HG03066 (cell line): ENCODE data around the gene COLEC12.

Source experiments
- ATAC-seq: cut with Tn5 transposase; IDR thresholded peaks from one replicate; pipeline ENCODE4 v1.9.1; 2021; ENCODE audit warnings: low read depth; ENCODE audit not compliant: unreplicated experiment

The COLEC12 gene

DNA sequence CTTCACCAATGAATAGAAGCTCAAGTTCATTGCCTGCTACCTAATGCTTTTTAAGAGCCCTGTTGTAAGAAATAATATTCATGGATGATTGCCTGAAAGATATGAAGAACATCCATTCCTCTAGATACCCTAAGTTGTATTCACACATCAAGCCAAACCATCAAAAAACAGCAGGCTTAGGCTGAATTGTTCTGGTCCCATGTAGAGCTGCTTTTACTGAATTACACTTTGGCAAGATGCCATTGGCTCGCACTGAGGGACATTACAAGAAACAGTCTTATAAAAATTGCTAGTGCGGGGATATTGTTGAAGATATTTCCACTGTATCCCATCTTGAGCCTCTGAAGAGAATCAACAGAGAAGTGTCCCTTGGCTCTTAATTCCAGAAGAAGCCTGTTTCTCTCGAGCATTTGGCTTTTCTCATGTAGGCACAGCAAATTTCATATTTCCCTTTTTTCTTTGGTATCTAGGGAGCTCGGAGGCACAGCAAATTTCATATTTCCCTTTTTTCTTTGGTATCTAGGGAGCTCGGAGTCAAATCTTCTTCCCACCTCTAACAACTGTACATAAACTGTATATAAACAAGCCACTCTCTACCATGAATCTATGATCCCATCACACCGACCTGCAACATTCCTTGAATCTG is 107.5 kb downstream of the COLEC12 start:
- no peak for ATAC-seq

DNA sequence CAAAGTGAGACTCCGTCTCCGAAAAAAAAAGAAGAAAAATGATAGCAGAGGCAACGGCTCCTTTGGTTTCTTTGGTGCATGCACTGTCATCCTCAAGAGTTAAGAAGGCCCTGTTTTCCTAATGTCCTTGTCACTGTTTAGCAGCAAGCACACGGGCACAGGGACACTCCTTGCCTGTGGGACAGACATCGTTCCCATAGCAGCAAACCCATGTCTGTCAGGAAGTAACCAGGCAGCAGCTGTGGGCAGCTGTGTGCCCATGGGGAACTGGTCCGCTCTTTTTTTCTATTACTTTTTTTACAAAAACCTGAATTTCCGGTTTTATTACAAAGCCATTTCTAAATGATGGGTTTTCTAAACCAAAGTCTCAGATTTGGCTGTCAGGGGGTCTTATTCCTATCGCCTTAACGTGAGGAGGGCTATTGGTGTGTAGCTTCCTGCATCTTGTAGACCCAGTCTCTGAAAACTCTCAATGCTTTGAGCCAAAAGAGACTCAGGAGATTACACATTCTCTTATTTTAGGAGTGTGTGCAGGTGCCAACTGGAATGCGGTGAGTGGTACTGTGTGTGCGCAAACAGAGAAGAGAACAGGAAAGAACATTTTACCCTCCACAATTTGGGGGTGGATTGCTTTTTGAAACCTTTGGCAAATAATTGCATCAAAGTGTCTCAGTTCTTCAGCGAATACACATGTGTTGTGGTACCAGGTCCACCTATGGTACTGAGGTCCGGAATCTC is 109.6 kb downstream of the COLEC12 start:
- ATAC-seq = no peak

DNA sequence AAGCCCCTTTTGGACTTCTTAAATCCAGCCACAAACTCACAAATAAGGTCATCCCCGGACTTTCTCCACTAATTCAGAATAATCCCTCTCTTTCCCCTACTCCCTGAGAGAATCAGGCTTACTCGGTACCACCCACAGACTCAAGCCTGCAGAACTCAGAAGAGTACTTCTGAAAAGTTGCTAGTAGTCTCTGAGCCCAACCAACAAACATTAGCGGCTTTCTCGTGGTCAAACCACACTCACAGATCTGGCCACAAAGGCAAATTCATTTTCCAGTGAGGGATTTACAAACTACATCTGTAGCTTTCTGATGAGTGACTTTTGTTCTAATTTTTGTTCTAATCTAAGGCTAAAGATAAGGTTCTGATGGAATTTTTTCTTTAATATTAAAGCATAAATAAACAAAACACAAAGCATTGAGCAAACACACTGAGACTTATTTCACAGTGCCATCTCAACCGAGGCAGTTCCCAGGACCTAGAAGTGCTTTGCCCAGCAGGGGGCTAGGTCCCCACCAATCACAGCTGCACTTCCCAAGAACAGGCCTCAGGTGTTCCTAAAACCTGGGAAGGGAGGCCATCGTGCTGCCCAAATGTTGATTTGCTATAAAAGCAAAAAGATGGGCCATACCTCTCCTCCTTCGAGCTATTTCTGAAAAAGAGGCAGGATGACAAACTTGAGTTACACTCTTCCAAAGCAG is 110.7 kb downstream of the COLEC12 start:
- ATAC-seq = no peak

DNA sequence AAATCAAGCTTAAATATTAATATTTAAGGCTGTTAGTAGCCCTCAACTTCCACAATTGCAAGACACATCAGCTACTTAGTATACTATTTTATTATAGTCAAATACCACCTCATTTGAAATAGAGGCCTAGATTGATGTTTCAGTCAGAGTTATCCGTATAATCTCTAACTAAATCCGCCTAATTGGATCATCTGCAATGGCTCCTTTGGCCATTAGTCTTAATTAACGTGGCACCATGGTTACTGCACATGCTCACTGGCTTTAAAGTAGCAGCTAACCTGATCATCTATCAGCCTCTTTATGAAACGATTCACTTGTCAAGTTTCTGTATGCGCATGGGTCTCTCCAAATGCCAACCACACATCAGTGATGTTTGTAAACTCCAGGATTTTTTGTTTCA is 112.3 kb downstream of the COLEC12 start:
- ATAC-seq = no peak

DNA sequence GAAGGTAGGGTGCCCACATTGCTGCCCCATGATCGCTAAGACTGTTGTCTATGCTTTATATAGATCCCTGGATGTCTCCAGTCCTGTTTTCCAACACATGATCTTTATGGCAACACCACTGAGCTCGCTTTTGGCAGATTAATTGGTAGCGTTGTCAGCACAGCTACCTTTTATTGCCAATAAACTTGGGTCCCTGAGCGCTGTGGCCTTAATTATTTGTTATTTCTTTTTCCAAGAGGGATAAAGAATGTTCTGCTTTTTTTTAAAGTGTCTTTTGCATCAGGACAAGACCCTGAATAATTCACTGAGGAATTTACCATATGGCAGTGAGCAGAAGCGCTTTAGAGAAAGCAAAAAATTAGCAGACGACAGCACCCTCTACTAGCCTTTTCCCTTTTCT is 113.5 kb downstream of the COLEC12 start:
- no peak for ATAC-seq

DNA sequence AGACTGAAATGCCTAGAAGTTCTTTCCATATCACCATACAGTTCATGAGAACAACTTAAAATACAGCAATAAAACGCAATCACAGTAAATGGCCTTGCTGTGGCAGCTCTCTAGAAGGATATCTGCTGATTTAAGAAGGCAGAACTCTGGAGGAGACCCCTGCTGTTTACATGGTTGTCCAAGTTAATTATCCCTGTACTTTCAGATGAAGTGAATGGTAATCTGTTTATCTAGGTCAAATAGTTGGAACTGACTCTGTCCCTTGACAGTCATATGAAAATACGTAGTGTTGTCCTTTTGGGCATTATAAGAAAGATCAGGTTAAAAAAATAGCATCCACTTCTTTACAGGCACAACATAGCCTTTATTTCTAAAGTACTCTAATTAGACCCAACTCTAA is 115.6 kb downstream of the COLEC12 start:
- ATAC-seq = no peak

DNA sequence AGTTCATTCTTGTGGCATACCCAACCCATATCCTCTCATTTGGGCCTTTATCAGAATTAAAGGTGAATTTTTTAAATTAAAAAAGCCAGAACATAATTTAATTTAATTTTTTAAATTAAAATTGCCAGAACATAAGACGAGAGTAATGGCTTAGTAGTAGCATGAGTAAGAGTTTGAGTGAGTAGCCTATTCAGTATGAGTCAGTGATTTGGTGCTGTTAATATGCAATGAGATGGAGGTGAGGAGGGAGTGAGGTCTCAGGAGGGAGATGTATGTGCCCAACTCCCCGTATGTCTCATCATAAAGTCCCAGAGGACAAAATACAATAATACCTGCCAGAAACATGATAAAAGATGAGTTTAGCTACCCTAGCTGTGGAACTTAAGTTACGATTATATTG is 117.4 kb downstream of the COLEC12 start:
- no peak for ATAC-seq

DNA sequence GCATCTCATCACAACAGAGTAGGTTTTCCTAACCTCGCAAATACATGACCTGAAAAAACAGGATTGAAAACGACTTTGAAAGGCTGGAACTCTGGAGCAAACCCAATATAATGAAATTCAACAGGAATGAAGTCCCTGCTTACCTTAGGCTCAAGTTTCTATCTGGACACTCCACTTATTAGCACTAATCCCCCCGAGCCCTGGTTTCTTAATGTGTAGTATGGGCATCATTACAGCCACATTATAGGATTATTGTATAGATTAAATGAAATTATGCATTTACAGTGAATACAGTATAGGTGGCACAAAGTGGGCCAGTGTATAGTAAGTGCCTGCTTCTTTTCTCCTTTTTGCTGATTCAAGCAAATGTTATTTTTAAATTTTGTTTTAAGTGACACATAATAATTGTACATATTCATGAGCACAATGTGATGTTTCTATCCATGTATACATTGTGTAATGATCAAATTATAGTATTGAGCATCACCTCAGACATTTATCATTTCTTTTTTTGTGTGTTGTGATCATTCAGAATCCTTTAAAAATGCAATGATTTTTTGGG is 118.0 kb downstream of the COLEC12 start:
- ATAC-seq = no peak

DNA sequence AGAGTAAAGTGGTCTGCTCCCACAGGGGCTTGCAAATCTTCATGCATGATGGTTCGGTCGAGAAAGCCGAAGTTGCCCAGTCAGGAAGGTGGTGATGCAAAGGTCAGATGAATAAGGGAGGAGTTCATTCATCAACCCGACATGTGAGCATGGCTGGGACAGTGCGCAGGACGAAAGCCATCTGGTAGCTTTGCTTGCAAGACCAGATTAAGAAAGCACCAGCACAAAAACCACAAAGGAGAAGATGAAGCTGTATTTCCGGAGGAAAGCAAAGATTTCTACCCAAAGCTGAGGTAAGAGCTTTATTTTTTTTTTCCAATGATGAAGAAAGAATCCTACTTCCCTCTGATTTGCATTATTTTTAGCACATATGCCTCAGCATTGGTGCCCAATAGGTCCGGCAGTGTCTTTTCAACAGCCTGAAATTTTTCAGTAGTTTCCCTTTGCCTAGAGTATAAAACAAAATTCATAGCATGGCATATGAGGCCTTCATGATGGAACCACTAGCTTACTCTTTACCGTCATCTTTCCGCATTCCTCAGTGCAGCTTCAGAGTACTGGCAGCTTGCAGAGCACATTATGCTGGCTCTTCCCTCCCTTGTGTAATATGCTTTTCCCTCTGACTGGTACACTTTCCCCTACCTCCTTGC is 120.7 kb downstream of the COLEC12 start:
- no peak for ATAC-seq

DNA sequence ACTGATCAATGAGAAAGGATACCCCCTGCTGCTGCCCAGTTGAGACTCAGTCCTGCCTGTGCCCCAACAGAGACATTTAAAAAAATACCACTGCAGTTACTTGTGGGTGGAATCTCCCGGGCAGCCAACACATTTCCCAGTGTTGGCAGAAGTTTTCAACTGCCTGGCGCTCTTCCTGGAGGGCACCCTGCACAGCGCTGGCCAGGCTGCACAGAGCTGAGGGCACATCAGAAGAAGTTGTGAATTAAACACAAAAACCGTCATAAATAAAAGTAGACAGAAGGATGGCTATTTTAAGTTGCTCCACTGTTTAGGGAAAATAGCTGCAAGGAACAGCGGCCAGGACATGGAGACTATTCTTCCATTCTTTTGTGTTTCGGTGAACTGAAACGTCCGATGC is 122.4 kb downstream of the COLEC12 start:
- ATAC-seq = no peak

DNA sequence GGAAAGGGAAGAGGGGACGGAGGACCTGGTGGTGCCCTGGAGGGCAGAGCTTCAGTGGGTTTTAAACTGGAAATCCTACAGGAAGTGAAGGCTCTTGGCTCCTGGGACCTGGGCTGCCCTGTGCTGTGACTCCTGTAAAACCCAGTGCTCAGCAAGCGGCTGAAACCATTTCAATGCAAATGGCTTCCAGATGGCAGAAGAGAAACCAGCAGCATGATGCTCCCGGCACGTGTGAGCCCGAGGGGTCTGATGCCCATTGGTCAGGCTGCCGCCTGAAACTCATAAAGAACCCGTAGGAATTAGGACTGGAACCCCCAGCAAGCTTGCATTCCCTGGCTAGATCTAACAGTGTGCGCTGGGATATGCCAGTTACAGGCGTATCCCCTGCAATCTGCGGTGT is 123.4 kb downstream of the COLEC12 start:
- ATAC-seq = no peak

DNA sequence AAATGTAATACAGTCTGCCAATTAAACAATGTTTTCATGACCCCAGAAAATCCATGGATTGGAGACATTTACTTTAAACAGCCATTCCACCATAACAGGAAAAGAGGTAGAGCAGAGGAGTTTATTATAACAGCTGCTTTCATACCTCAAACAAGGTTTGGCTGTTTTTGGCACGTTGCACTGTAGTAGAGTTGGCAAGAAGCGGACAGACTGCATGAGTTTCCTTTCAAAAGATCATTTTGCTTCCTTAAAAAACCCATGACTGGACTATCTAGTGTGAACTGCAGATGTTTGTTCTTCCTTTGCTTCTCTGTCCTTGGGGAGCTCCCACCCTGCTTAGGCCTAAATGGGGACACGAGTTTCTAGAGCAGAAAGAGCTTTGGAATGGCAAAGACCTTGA is 124.2 kb downstream of the COLEC12 start:
- no peak for ATAC-seq

DNA sequence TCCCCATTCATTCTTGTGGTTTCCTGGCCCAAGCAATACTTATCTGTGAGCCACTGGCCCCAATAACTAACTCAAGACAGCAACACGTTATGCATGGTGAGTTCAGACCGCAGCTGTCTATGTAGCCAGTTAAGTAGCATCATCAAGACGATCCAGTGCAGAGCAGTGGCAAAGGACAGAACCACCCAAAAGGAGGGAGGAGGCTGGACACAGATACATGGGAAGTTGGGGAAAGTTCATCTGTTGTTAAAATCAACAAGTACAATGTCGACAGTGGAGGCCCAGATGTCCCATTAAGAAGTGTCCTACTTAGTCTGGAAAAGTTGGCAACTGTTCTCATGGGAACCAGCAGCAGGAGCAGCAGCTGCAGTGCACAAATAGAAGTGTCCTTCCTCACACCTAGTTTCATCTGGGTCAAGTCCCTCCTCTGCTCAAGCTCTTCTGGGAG is 125.8 kb downstream of the COLEC12 start:
- ATAC-seq = peak; percentile 72

DNA sequence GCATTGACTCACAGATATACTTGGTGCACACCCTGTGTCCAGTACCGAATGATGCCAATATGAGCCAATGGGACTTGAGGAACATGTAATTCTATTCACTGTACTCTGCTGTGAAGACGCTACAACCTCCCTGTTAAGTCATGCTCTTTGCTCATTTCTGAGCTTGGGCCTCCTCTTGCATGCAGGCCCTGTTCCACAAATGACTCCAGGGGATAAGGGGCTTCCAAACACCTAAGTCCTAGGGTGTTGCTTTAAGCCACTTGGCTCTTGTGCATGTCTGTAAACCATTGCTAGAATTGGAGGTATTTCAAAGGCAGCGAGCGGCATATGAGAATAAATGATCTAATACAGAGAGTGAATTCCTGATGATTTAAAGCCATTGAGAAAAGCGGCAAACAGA is 126.7 kb downstream of the COLEC12 start:
- ATAC-seq = no peak

DNA sequence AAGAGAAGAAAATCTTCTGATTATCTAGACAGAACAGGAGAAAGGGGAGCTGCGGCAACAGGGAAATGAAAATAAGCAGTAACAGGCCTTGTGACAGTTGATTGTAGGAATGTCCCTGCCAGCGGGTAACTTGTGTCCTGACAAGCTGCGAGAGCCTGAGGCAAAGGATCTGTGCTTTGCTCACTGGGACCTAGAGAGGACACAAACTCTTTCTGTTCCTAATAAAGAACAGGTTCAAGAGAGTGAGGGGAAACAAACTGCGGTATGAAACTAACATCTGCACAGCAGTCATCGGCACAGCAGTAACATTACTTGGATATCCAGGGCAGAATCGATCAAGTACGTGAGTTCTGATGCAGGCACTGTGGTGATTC is 128.9 kb downstream of the COLEC12 start:
- no peak for ATAC-seq

DNA sequence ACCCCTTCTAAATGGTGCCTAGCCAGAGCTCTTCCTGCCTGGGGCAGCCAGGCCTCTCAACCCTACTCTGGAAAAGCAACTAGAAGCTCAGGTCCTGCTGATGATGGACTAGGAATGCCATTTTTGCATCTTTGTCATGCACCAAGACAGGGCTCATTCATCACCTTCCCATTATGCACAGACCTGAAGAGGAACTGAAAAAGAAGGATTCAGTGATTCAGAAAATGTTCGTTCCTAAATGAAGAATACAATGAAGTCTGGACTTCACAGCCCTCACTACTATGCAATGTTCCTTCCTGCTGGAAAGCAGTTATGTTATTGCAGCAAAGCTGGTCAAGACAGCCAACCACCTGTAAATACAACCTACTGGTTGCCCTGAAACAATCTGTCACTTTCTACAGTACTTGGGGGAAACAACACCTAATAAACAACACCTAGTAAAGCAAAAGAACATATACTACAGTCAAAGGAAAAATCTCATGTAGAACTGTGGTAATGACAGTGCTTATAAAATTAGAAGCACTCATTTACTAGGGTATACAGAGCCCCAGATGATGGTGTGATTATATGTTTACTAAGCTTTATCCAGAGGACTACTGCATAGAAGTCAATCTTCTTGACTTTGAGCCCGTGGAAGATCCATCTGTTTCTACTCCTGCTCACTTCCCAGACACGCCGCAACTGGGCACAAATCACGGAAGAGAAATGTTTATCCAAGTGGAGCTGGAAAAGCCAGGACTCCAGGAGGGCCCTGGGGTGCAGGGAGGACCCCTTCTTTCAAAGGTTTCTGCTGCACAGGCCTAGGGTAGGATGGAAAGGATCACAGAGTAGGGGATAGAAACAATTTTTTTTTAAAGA is 129.5 kb downstream of the COLEC12 start:
- no peak for ATAC-seq

DNA sequence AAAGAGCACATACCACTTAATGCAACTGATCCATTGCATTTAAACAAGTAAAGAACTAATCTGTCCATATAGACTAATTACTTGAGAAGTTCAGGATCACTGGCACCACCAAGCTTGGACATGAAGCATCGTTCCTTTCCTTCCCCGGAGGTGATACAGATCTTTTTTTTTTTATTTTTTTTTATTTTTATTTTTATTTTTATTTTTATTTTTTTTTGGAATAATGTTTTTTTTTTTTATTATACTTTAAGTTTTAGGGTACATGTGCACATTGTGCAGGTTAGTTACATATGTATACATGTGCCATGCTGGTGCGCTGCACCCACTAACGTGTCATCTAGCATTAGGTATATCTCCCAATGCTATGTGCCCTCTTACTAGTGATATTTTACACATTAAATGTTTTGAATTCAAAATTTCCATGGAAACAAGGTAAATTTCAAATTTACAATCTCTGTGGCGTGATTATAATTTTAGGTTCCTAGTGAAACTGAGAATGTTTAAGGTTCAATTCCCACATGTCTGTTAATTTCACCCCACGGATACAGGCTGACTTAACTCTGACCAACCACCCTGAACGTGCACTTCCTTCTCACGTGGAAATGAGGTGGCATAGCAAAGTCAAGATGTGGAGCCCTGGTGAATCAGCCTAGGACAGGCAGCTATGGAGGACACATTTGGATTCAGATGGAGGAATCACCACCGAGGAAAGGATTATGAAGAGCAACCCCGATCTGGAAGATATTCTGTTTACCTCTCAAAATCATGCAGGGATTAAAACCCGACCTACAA is 131.1 kb downstream of the COLEC12 start:
- ATAC-seq = no peak

DNA sequence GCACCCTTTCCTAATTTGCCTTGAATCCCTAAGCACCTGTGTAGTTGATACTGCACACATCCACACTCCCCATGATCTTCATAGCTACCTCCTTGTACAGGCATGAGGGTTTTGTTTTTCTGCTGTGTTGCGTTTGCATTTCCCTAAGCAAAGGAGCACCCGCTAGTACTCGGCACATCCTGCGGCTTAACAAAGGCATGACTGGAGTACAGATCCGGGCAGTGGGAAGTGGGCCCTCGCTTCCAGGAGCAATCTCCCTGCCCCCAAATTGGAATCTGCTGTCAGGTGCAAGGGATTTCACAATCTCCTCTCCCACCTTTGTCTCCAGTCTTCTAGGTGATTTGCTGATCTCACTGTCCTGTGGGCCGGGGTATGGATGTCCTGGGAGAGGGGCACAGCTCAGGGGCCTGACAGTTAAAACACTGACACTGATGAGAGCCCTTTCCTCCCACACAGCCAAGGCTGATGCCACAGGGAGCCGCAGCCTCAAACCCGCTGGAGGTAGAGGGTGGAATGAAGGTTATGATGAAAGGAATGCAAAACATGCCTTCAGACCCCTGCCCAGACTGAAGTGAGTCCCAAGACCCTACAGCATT is 133.9 kb downstream of the COLEC12 start:
- no peak for ATAC-seq

DNA sequence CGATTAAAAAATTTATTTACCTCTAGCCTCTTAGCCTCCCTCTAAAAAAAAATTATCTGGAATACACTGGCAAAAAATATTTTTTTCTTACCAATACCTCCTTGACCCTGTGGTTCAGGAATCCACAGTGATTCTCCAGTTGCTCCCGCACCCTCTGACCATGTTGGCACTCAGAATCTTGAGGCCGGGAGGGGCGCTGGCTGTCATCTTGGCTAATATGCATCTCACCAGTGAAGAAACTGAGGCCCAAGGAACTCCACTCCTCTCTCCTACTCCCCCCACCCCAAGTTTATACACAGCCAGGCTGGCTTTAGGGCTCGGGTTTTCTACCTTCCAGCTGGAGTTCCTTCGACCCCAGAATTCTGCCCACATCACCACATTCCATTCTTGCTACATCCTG is 134.8 kb downstream of the COLEC12 start:
- ATAC-seq = no peak
